Mesenchymal stem cell (in vitro differentiated cells and primary cell): Measurements from ENCODE around the gene FRYL.

ENCODE experiments used
- DNase-seq: peaks from one replicate; pipeline ENCODE4 v3.0.0-alpha.2; 2013
- H2AFZ ChIP-seq: one replicate; pipeline ENCODE4 v1.6.1; 2013; ENCODE audit warnings: low read depth, mild to moderate bottlenecking, control low read depth, inconsistent platforms, low read length, moderate library complexity
- H2AK5ac ChIP-seq: 2 replicates; pipeline ENCODE4 v1.6.1; 2013; ENCODE audit warnings: low read length, moderate library complexity, mild to moderate bottlenecking, inconsistent platforms; ENCODE audit not compliant: severe bottlenecking
- H2BK120ac ChIP-seq: one replicate; pipeline ENCODE4 v1.6.1; 2013; ENCODE audit warnings: low read depth, mild to moderate bottlenecking, inconsistent platforms, low read length, moderate library complexity
- H2BK12ac ChIP-seq, 2 experiments: one replicate each; pipeline ENCODE4 v1.6.1; 2013; ENCODE audit warnings: inconsistent platforms in 2 of 2, low read length in 2 of 2, mild to moderate bottlenecking in 2 of 2, moderate library complexity in 2 of 2, control low read depth in 1 of 2
- H2BK15ac ChIP-seq: one replicate; pipeline ENCODE4 v1.6.1; 2013; ENCODE audit warnings: mild to moderate bottlenecking, low read depth, inconsistent platforms; ENCODE audit not compliant: poor library complexity, severe bottlenecking
- H2BK5ac ChIP-seq: 2 replicates; pipeline ENCODE4 v1.6.1; 2013; ENCODE audit warnings: low read depth, mild to moderate bottlenecking, low read length, control low read depth, inconsistent platforms; ENCODE audit not compliant: poor library complexity, severe bottlenecking
- H3K14ac ChIP-seq, 2 experiments: one replicate each; pipeline ENCODE4 v1.6.1; 2013; ENCODE audit warnings: inconsistent platforms in 2 of 2, low read length in 2 of 2, control low read depth in 1 of 2, mild to moderate bottlenecking in 1 of 2, moderate library complexity in 1 of 2
- H3K18ac ChIP-seq, 2 experiments: one replicate each; pipeline ENCODE4 v1.6.1; 2013; ENCODE audit warnings: inconsistent platforms in 2 of 2, low read length in 2 of 2, control low read depth in 1 of 2, low read depth in 1 of 2, mild to moderate bottlenecking in 1 of 2
- H3K23ac ChIP-seq, 2 experiments: one replicate each; pipeline ENCODE4 v1.6.1; 2013; ENCODE audit warnings: inconsistent platforms in 2 of 2, low read length in 2 of 2, mild to moderate bottlenecking in 2 of 2, moderate library complexity in 2 of 2, control low read depth in 1 of 2
- H3K27ac ChIP-seq: 2 replicates; pipeline ENCODE4 v1.5.1; 2013; ENCODE audit warnings: mild to moderate bottlenecking, moderate library complexity, low read length, control low read depth, inconsistent platforms; ENCODE audit not compliant: poor library complexity, severe bottlenecking
- H3K27me3 ChIP-seq, 2 experiments: 2 replicates each; pipeline versions ENCODE4 v1.6.1 to v1.7.0; 2013; ENCODE audit warnings: low read length in 2 of 2, mild to moderate bottlenecking in 2 of 2, moderate library complexity in 2 of 2, control low read depth in 1 of 2, inconsistent platforms in 1 of 2; ENCODE audit not compliant: control insufficient read depth in 1 of 2, insufficient read depth in 1 of 2
- H3K36me3 ChIP-seq, 2 experiments: 2 replicates each; pipeline versions ENCODE4 v1.6.1 to v1.7.0; 2013; ENCODE audit warnings: low read length in 2 of 2, control low read depth in 1 of 2, inconsistent platforms in 1 of 2, low read depth in 1 of 2, mild to moderate bottlenecking in 1 of 2; ENCODE audit not compliant: insufficient read depth in 2 of 2, control insufficient read depth in 1 of 2
- H3K4ac ChIP-seq, 2 experiments: one replicate each; pipeline ENCODE4 v1.6.1; 2013; ENCODE audit warnings: inconsistent platforms in 2 of 2, low read length in 2 of 2, mild to moderate bottlenecking in 2 of 2, moderate library complexity in 2 of 2, control low read depth in 1 of 2, low read depth in 1 of 2
- H3K4me1 ChIP-seq: 2 replicates; pipeline ENCODE4 v1.6.1; 2013; ENCODE audit warnings: low read depth, low read length, control low read depth; ENCODE audit not compliant: control insufficient read depth, insufficient read depth
- H3K4me2 ChIP-seq: 2 replicates; pipeline ENCODE4 v1.6.1; 2013; ENCODE audit warnings: low read length, mild to moderate bottlenecking, inconsistent platforms; ENCODE audit not compliant: poor library complexity, severe bottlenecking
- H3K4me3 ChIP-seq, 2 experiments: 2 replicates each; pipeline versions ENCODE4 v1.5.1 to v1.7.0; 2013; ENCODE audit warnings: low read length in 2 of 2, mild to moderate bottlenecking in 2 of 2, control low read depth in 1 of 2, low read depth in 1 of 2; ENCODE audit not compliant: insufficient read depth in 1 of 2
- H3K79me1 ChIP-seq: replicated peaks from 2 replicates; pipeline ENCODE4 v1.6.1; 2013; ENCODE audit warnings: mild to moderate bottlenecking, control low read depth, low read length, inconsistent platforms; ENCODE audit not compliant: poor library complexity, severe bottlenecking
- H3K9ac ChIP-seq: 2 replicates; pipeline ENCODE4 v1.7.0; 2013; ENCODE audit warnings: mild to moderate bottlenecking, low read length, moderate library complexity
- H3K9me3 ChIP-seq: 2 replicates; pipeline ENCODE4 v1.7.0; 2013; ENCODE audit warnings: mild to moderate bottlenecking, low read length; ENCODE audit not compliant: control insufficient read depth
- H4K8ac ChIP-seq: one replicate; pipeline ENCODE4 v1.6.1; 2013; ENCODE audit warnings: inconsistent platforms, mild to moderate bottlenecking, low read length, moderate library complexity
- H4K91ac ChIP-seq: one replicate; pipeline ENCODE4 v1.6.1; 2013; ENCODE audit warnings: mild to moderate bottlenecking, low read length, inconsistent platforms
- WGBS: methylation state at CpG from one replicate; pipeline ENCODE4 v1.1.7; 2013; ENCODE audit warnings: mixed read lengths; 5-methylcytosine and 5-hydroxymethylcytosine counted together

The FRYL gene

DNA sequence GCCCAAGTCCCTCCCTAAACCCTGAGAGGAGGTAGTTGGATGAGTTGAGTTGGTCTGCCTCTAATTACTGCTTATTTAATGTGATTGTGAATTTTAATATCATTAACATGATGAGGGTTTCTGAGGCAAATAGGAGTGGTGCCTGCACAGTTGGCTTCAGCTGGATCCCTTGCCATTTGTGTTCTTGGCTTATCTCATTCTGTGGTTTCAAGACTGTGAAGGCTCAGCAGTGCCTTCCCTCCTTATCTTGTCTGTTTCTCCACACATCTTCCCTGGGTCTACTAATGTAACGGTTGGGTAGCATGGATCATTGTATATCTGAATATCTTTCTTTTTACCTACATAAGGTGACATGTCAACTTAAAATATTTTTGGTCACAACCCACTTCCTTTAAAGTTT is 298.5 kb downstream of the FRYL start:
- H3K27ac ChIP-seq, result no peak overlapping the region
- peaks cover 34 to 61% of the 10 kb centered on the region in 2 experiments for H3K27me3 ChIP-seq
- H3K9ac ChIP-seq, result no peak overlapping the region
- no peak overlapping the region for H3K23ac ChIP-seq
- no peak overlapping the region for H3K4ac ChIP-seq
- no peak for DNase-seq
- no peak overlapping the region for H2AK5ac ChIP-seq
- H2BK120ac ChIP-seq, result no peak overlapping the region
- H3K4me3 ChIP-seq, result no peak overlapping the region
- no peak overlapping the region for H3K14ac ChIP-seq
- no peak overlapping the region for H2BK12ac ChIP-seq
- H3K4me1 ChIP-seq, result peaks cover 8% of the 10 kb centered on the region
- peaks cover 4% of the 10 kb centered on the region for H3K9me3 ChIP-seq
- H4K8ac ChIP-seq, result no peak overlapping the region
- no peak overlapping the region for H3K4me2 ChIP-seq
- H4K91ac ChIP-seq, result no peak overlapping the region
- WGBS, result no CpG with 5 or more reads among the region's 1 CpG
- H3K79me1 ChIP-seq, result no peaks in the 10 kb centered on the region
- H2BK5ac ChIP-seq, result no peak overlapping the region
- no peak overlapping the region for H2BK15ac ChIP-seq
- no peak overlapping the region for H2AFZ ChIP-seq
- no peaks in the 10 kb centered on the region for H3K36me3 ChIP-seq
- no peak overlapping the region for H3K18ac ChIP-seq

DNA sequence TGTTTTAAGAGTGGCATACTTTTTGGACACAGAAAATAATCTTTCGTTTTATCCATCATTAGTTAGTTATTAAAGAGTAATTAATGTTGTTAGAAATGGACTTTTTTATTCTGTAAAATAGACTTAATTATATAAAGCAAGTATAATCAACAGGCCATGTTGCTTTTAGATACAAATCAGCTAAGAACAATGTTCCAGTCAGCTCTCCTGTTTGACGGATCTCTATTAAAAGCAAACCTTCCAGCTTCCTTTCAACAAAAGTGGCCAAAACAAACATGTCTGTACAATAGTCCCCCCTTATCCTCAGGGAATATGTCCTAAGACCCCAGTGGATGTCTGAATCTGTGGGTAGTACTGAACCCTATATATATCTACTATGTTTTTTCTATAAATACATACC is 301.8 kb downstream of the FRYL start:
- no peak overlapping the region for H3K9ac ChIP-seq
- H2BK5ac ChIP-seq, result no peak overlapping the region
- 100% methylated on average over 1 of the region's 2 CpGs for WGBS
- no peaks in the 10 kb centered on the region for H3K9me3 ChIP-seq
- no peak overlapping the region for H2BK12ac ChIP-seq
- H3K27ac ChIP-seq, result no peak overlapping the region
- H2AFZ ChIP-seq, result no peak overlapping the region
- no peak overlapping the region for H3K14ac ChIP-seq
- no peaks in the 10 kb centered on the region for H3K36me3 ChIP-seq
- H3K4me1 ChIP-seq, result peaks cover under 1% of the 10 kb centered on the region
- H2BK15ac ChIP-seq, result no peak overlapping the region
- H3K4ac ChIP-seq, result no peak overlapping the region
- no peak overlapping the region for H3K4me3 ChIP-seq
- no peak for DNase-seq
- no peak overlapping the region for H3K4me2 ChIP-seq
- H2BK120ac ChIP-seq, result no peak overlapping the region
- no peak overlapping the region for H3K23ac ChIP-seq
- no peak overlapping the region for H4K8ac ChIP-seq
- no peaks in the 10 kb centered on the region for H3K79me1 ChIP-seq
- no peak overlapping the region for H2AK5ac ChIP-seq
- peaks cover 20 to 33% of the 10 kb centered on the region in 2 experiments for H3K27me3 ChIP-seq
- H3K18ac ChIP-seq, result no peak overlapping the region
- no peak overlapping the region for H4K91ac ChIP-seq

DNA sequence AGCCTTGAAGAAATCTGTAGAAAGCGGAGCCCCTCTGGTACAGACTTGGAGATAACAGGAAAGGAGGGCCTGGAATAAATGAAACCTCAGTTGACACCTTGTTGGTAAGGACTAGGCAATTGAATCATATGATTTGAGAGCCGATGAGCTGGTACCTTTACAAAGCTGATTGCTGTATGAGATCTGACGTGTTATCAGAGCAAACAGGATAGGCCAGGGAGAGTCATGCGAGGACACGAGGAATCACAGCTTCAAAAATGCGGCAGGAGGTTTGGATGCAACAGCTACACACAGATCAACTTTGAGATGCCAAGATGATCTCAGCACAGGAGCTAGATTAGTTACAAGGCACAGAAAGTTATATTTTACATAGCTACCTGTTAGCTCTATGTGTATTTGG is 304.3 kb downstream of the FRYL start:
- no peak overlapping the region for H3K4ac ChIP-seq
- no peak overlapping the region for H3K27ac ChIP-seq
- no peak overlapping the region for H2BK12ac ChIP-seq
- no peak overlapping the region for H3K4me3 ChIP-seq
- peaks cover 0 to 11% of the 10 kb centered on the region in 2 experiments for H3K27me3 ChIP-seq
- no peak overlapping the region for H2AK5ac ChIP-seq
- H3K79me1 ChIP-seq, result no peaks in the 10 kb centered on the region
- H2BK5ac ChIP-seq, result no peak overlapping the region
- no peak overlapping the region for H2BK15ac ChIP-seq
- no peaks in the 10 kb centered on the region for H3K9me3 ChIP-seq
- H3K36me3 ChIP-seq, result no peaks in the 10 kb centered on the region
- DNase-seq, result no peak
- no peak overlapping the region for H3K4me2 ChIP-seq
- H3K23ac ChIP-seq, result no peak overlapping the region
- no peak overlapping the region for H3K9ac ChIP-seq
- H4K8ac ChIP-seq, result no peak overlapping the region
- no peaks in the 10 kb centered on the region for H3K4me1 ChIP-seq
- no peak overlapping the region for H2AFZ ChIP-seq
- no peak overlapping the region for H4K91ac ChIP-seq
- 94% methylated on average over 6 of the region's 6 CpGs for WGBS
- H2BK120ac ChIP-seq, result no peak overlapping the region
- H3K14ac ChIP-seq, result no peak overlapping the region
- no peak overlapping the region for H3K18ac ChIP-seq

DNA sequence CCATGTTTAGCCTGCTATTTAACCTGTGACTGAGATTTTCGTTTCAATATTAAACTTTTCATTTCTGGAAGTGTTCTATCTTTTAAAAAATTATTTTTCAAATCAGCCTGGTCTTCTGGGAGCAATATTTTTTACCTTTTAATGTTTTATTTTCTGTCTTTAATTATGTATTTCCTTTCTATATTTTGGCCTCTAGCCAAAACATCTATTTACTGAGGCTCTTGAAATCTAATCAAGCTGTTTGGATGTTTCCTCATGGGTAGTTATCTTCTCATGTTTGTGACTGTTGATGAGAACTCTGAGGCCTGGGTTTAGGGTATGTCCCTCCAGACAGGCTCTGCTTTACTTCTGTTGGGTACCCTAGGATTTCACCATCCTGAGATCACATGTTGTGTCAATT is 307.3 kb downstream of the FRYL start:
- no peak overlapping the region for H2BK5ac ChIP-seq
- no peak for DNase-seq
- H3K4me3 ChIP-seq, result no peak overlapping the region
- H3K4me1 ChIP-seq, result no peaks in the 10 kb centered on the region
- H3K4ac ChIP-seq, result no peak overlapping the region
- no peak overlapping the region for H4K91ac ChIP-seq
- H3K27me3 ChIP-seq, result peaks cover 0 to 5% of the 10 kb centered on the region in 2 experiments
- no peak overlapping the region for H3K4me2 ChIP-seq
- no peak overlapping the region for H3K27ac ChIP-seq
- H2BK15ac ChIP-seq, result no peak overlapping the region
- H2BK12ac ChIP-seq, result no peak overlapping the region
- no peak overlapping the region for H3K18ac ChIP-seq
- WGBS, result no CpG with 5 or more reads among the region's 1 CpG
- H2BK120ac ChIP-seq, result no peak overlapping the region
- no peak overlapping the region for H3K14ac ChIP-seq
- H3K9me3 ChIP-seq, result no peaks in the 10 kb centered on the region
- H3K23ac ChIP-seq, result no peak overlapping the region
- H4K8ac ChIP-seq, result no peak overlapping the region
- H3K79me1 ChIP-seq, result no peaks in the 10 kb centered on the region
- H2AFZ ChIP-seq, result no peak overlapping the region
- no peak overlapping the region for H2AK5ac ChIP-seq
- H3K36me3 ChIP-seq, result no peaks in the 10 kb centered on the region
- no peak overlapping the region for H3K9ac ChIP-seq
